ES-I3 (cell line): ENCODE data around the gene NAXE.

Experiments
- H3K36me3 ChIP-seq: 2 replicates; pipeline ENCODE4 v1.6.1; 2013; ENCODE audit warnings: mild to moderate bottlenecking, low read length, control low read depth, moderate library complexity; ENCODE audit not compliant: insufficient read depth
- H3K4me1 ChIP-seq: 2 replicates; pipeline ENCODE4 v1.6.1; 2013; ENCODE audit warnings: mild to moderate bottlenecking, control low read depth, low read length; ENCODE audit not compliant: insufficient read depth
- H3K9ac ChIP-seq: 2 replicates; pipeline ENCODE4 v1.6.1; 2013; ENCODE audit warnings: low read depth, mild to moderate bottlenecking, low read length, moderate library complexity
- H3K9me3 ChIP-seq: 2 replicates; pipeline ENCODE4 v1.6.1; 2013; ENCODE audit warnings: mild to moderate bottlenecking, low read length, moderate library complexity; ENCODE audit not compliant: control insufficient read depth, insufficient read depth

Gene NAXE

DNA sequence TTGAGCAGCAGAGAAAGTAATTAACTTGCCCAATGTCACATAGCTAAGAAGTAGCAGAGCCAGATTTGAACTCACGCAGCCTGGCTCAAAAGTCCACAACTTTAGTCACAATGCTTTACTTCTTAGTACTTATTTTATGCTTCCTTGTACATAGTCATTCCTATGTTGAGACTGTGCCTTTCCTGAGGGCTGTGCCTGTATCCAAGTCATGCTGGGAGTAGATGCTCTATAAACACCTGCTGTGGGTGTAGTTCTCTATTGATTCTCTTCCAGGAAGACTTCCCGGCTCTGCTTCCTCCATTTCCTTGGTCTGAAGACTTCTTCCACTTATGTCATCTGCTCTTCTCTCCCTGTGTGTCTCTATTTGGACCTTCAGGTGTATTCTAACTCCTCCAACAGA is 35.9 kb upstream of the NAXE start:
- Histone ChIP-seq H3K9me3 (no peaks in the 10 kb centered on the region), H3K36me3 (peaks cover 9% of the 10 kb centered on the region), H3K9ac (no peak overlapping the region), H3K4me1 (no peaks in the 10 kb centered on the region)

DNA sequence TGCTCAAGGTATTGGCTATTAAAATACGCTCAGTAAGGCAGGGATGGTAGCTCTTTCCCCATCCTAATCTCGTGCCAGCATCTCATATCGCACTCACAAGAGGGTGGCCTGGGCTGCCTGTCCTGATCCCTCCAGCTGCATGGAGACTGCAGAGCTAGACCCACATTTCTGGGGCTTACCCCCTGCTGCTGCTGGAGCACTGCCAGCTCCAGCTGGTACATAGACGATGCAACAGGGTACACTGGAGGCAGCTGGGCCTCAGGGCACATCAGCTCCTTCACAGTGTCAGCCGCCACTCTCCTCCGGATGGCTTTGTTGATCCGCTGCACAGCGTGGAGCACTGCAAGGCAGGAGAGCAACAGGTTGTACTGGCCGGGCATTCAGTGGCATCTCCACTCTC is 35.2 kb upstream of the NAXE start:
- Histone ChIP-seq H3K36me3 (peaks cover 9% of the 10 kb centered on the region), H3K4me1 (no peaks in the 10 kb centered on the region)

DNA sequence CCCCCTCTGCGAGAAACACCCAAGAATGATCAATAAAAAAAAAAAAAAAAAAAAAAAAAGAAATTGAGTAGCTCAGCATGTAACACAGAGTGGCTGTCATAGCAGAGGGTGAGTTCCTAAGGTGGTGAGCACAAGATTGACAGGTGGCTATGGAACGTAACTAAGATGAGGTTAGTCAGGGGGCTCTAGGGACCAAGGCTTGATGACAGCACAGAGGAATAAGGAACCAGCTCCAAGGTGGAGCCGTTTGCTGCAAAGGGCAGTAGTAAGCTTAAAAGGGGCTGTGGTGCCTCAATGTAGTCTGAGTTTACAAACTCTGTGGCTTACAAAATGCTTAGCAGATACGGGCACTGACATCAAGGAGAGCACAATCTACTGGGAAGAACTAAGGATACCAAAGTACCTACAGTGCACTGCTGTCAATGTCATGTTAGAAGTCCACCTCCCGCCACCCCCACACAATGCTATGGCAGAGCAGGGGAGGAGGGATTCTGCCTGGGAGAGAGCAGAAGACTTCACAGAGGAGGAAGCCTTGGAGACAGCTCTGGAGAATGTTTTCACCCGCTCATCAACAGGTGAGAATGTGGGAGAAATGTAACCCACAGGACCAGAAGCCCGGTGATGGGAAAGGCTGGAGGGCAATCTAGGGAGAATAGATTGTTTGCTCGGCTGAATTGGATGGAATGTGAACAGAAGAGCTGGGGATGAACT is 32.3 kb upstream of the NAXE start:
- H3K4me1 ChIP-seq, result no peaks in the 10 kb centered on the region
- H3K36me3 ChIP-seq, result peaks cover 14% of the 10 kb centered on the region
- H3K9ac ChIP-seq, result no peak overlapping the region
- no peaks in the 10 kb centered on the region for H3K9me3 ChIP-seq

More for the DNA sequence above, 35.2 kb upstream of the NAXE start:
- Histone ChIP-seq H3K9me3 (no peaks in the 10 kb centered on the region), H3K9ac (no peak overlapping the region)

DNA sequence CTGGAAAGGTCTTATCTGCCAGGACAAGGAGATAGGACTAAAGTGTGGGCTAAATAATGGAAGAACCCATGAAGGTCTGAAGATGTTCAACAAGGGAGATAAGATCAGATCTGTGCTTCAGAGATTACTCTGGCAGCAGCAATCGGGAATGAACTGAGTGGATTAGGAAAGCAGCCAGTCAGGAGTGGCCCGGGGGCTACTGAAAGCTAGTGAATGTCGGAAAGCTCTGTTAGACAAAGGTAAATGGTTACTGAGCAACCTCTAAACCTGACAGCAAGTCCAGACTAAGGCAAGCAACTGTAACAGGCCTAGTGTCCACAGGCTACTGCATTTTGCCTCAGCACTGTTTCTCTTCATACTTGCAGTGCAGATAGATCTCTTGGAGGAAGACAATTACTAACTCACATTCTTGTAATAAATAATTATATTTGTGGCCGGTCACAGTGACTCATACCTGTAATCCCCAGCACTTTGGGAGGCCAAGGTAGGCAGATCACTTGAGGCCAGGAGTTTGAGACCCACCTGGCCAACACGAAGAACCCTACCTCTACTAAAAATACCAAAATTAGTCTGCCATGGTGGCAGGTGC is 31.7 kb upstream of the NAXE start:
- peaks cover 10% of the 10 kb centered on the region for H3K36me3 ChIP-seq
- no peak overlapping the region for H3K9ac ChIP-seq
- H3K4me1 ChIP-seq, result no peaks in the 10 kb centered on the region
- no peaks in the 10 kb centered on the region for H3K9me3 ChIP-seq

DNA sequence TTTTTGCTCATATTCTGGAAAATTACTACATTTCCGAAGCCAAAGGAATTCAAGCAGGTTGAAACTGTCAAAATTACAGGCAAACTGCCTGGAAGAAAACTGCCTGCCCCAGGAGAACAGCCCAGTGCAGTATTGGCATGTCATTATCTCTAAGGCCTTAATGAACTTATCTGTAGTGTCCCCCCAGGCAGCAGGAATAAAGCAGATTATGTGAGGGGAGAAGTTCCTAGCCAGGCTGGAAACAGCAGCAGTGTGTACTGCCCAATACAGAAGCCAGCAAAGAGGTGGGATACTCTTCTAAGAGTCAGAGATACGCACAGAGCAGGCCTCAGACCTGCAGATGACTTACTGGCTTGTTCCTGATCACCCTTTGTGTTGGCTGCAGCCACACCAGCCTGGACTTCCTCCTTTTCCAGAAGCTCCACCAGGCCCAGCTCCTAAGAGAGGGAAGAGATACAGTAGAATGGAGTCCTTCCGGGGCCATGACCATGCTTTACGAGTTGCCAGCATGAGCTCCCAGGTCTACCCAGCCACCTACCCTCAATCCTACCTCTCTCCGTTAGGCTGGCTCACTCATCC is 30.9 kb upstream of the NAXE start:
- H3K36me3 ChIP-seq, result peaks cover 10% of the 10 kb centered on the region

DNA sequence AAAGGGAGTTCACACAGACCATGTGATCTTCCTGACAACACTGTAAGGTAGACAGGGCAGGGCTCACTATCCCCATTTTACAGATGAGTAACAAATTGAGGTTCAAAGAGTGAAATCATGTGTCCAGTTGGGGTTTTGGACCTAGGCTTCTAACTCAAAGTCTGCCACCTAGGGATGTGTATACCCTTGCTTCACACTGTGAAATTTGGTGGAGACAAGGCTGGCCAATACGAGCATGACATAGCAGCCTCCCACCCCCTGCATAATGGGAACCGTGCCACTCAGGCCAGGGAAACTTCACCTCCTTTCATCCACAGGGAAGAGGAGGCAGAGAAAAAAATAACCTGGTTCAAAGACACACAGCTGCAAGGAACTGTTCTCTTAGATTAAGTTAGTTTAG is 26.1 kb upstream of the NAXE start:
- H3K9me3 ChIP-seq, result no peaks in the 10 kb centered on the region
- no peak overlapping the region for H3K9ac ChIP-seq
- no peaks in the 10 kb centered on the region for H3K4me1 ChIP-seq
- peaks cover 5% of the 10 kb centered on the region; the same call in 1 of the 2 replicates for H3K36me3 ChIP-seq

More for the DNA sequence above, 30.9 kb upstream of the NAXE start:
- Histone ChIP-seq H3K9ac (no peak overlapping the region), H3K9me3 (no peaks in the 10 kb centered on the region), H3K4me1 (no peaks in the 10 kb centered on the region)

DNA sequence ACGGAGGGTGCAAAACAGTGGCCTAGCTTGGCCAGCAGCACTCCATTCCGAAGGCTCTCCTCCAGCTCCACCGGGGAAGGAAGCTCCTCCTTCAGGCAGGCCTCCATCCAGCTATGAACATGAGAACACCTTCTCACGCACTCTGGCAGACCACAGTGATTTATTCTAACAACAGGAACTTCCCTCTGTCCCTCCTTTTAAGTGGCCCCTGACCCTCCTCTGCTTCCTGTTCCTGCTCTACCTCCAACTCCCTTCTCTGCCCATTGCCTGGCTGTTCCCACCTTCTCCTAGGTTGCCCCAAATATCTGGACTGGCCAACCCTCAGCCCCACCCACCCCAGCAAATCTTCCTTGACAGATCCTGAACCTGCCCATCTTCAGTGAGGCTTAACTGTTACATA is 25.1 kb upstream of the NAXE start:
- Histone ChIP-seq H3K9ac (no peak overlapping the region), H3K4me1 (peaks cover 4% of the 10 kb centered on the region; the same call in 1 of the 2 replicates), H3K9me3 (no peaks in the 10 kb centered on the region), H3K36me3 (peaks cover 5% of the 10 kb centered on the region; the same call in 1 of the 2 replicates)

DNA sequence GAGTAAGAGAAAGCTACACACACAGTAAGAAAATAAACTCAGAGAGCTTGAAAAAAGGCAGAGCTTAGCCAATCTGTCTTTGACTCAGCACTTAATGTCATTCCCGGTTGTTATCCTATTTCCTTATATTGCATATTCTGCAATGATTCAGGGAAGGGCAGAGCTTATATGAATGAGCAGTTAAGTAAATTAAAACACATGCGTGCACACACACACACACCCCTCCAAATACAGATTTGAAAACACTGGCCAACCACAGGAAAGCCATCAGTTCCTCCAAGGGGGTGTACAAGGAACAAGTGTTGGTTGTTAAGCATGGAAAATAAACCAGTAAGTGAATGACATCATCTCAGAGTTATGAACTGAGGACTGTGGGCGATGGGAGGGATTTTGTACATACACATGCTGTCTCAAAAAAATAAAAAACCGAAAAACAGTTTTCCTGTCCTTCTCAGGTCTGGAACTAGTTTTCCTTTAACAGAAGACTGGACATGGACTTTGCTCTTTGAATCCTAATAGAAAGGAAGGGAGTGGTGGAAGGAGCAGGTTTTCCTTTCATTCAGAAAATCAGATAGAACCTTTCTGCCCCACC is 20.2 kb upstream of the NAXE start:
- no peaks in the 10 kb centered on the region for H3K36me3 ChIP-seq
- H3K4me1 ChIP-seq, result peaks cover 5% of the 10 kb centered on the region; the same call in 1 of the 2 replicates
- no peaks in the 10 kb centered on the region for H3K9me3 ChIP-seq
- peak overlapping the region; percentile 87 for H3K9ac ChIP-seq

DNA sequence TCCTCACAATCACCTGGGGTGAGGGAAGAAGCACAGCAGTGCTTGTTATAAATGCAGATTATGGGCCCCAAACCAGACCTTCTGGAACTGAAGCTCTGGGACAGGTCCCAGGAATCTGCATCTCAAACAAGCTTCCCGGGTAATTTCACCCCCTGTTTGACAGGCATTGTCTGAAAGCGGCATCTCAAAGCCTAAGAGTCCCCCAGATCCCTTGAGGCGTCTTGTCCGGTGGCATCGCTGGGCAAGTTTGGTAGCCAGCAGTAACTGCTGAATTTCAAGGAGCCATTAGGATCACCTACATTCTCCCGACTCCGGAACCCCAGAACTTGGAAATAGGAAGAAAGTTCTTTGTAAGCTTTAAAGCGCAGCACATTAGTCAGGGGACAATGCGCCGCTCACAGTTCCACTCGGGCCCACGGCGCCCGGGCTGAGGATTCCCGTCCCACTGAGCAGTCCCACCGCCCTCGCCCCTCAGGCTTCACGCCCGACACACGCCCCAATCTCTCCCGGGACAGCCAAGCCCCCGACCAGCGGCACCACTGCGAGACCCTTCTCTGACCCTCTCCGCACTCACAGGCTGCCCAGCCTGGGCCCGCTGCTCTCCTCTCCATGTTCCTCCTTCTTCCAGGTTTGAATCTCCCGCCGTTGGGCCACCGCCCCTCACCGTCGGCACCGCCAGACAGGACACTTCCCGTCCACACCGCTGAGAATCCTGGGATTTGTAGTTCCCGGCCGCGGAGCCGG is 19.5 kb upstream of the NAXE start, which contains the start of gene IQGAP3:
Gene IQGAP3 (minus strand): TSS at position 647 of the 744 bp plus-strand sequence. CDS start 36 bp downstream, at position 611.
- H3K4me1 ChIP-seq, result peaks cover 5% of the 10 kb centered on the region; the same call in 1 of the 2 replicates
- H3K9ac ChIP-seq, result peak within 1 kb of the TSS; percentile 87
- H3K9me3 ChIP-seq, result no peaks in the 10 kb centered on the region
- H3K36me3 ChIP-seq, result no peaks in the 10 kb centered on the region

DNA sequence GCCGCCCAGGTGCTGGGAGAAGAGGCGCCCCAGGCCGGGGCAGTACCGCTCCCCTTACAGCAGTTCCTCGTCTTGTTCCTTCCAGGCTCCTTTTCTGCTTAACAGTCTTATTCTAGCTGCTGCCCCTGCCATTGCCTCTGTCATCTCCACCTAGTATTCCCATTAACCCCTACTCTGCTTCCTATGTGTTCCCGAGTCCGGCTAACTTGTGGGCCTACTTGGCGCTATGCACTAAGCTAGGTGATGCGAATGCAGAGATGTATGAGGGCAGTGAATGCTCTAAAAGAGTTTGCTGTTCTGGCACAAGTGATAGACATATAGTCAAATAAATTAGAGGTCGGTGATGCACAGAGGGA is 18.9 kb upstream of the NAXE start:
- no peaks in the 10 kb centered on the region for H3K9me3 ChIP-seq
- H3K4me1 ChIP-seq, result peaks cover 5% of the 10 kb centered on the region; the same call in 1 of the 2 replicates
- H3K36me3 ChIP-seq, result no peaks in the 10 kb centered on the region
- peak overlapping the region; percentile 87; the same call in 1 of the 2 replicates for H3K9ac ChIP-seq

DNA sequence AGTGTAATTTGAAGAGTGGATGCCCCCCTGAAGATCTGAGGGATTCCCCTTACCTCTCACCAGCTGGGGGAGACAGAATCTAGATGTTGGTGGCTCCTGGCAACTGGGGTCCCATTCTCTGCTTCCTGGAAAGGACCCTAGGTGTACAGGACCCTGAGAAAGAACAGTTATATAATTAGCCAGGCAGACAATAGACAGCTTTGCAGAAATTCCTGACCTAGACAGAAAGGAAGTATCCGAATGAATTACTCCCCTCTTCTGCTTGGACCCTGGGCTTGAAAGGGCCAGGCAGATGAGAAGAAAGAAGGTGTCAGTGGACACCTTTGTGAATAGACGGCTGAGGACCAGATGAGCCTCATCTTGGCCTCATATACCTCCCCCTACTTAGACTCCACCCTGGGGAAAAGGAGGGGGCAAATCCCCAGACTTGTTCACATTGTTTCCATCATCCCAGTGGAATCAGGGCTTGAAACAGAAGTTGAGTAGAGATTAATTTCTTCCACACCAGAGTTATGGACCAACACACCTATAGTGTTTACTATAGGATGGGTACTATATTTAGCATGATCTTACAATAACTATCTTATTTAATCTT is 17.4 kb upstream of the NAXE start:
- H3K9ac ChIP-seq, result no peak overlapping the region
- peaks cover 5% of the 10 kb centered on the region; the same call in 1 of the 2 replicates for H3K4me1 ChIP-seq
- H3K36me3 ChIP-seq, result no peaks in the 10 kb centered on the region
- H3K9me3 ChIP-seq, result no peaks in the 10 kb centered on the region

DNA sequence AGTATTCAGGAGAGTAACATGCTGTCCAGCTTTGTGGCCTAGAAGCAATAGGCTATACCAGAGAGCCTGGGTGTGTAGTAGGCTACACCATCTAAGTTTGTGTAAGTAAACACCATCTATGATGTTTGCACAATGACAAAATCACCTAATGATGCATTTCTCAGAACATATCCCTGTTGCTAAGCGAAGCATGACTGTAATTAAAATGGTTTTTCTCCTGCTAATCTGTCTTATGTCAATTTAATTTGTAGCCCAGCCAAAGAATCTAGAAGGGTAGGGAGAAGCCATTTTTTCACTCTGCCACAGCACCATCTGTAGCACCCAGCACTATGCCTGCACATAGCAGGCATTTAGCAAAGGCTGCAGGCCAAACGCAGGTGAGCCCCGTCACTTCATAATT is 14.0 kb upstream of the NAXE start:
- Histone ChIP-seq H3K4me1 (no peaks in the 10 kb centered on the region), H3K36me3 (no peaks in the 10 kb centered on the region), H3K9ac (no peak overlapping the region), H3K9me3 (no peaks in the 10 kb centered on the region)

DNA sequence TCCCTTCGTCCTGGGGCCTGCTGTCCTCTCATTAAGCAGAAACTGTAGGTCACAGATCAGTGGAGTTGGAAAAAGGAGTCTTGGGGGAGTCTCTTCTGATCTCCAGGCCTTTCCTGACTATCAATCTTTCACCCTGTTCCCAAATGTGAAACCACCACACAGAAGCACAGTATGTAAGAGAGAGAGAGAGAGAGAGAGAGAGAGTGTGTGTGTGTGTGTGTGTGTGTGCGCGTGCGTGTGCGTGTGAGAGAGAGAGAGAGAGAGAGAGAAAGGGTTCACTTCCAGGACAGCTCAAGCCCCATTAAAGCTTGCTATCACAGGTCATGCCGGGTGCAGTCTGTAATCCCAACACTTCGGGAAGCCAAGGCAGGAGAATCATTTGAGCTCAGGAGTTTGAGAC is 13.5 kb upstream of the NAXE start:
- no peaks in the 10 kb centered on the region for H3K36me3 ChIP-seq
- no peaks in the 10 kb centered on the region for H3K9me3 ChIP-seq
- no peak overlapping the region for H3K9ac ChIP-seq
- no peaks in the 10 kb centered on the region for H3K4me1 ChIP-seq

DNA sequence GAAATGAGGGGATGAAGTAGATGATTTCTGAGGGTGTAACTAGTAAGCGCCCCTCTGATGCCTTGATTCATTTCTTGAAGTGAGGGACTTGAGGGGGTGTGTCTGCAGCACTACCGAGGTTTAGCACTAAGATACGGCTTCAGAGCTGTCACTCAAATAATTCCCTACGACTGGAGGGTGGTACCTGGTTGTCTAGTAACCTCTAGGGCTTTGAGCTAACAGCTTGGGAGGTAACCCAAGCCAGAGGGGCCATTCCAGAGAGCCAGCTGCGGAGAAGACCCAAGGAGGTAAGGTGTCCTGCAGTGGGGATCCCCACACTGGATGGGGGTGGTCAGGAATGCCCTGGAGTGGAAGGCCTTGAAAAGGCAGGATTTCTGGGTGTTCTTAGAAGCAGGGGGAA is 12.1 kb upstream of the NAXE start, which contains the start of gene TTC24:
Gene TTC24 (plus strand): TSS at position 252 of the 400 bp plus-strand sequence. CDS start 1,642 bp downstream, outside the sequence.
- no peak within 1 kb of the TSS for H3K9ac ChIP-seq

More for the DNA sequence above, 12.1 kb upstream of the NAXE start, which contains the start of gene TTC24:
- H3K36me3 ChIP-seq, result no peaks in the 10 kb centered on the region
- no peaks in the 10 kb centered on the region for H3K9me3 ChIP-seq
- peaks cover 4% of the 10 kb centered on the region for H3K4me1 ChIP-seq
